GM18861 (cell line): ENCODE data around the gene SPATA21.

Source experiments
- ATAC-seq: cut with Tn5 transposase; IDR thresholded peaks from one replicate; pipeline ENCODE4 v1.9.1; 2021; ENCODE audit not compliant: unreplicated experiment

SPATA21 gene

DNA sequence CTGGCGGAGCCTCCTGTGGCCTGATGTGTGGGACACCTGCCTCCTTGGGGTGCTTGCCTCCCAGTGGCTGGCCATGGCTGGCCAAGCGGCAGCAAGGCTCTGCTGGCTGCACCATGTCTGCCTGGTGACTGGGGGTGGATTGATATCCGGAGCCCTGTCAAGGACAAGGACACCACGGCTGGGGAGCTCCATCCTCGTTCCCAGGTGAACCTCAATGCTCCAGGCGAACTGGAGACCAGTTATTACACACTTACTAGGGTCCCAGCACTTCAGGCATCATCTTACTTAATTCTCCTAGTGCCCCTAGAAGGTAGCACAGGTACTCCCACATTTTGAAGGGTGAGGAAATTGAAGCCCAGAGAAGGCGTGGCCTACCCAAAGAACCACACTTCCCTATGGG lies 15.2 kb downstream of the SPATA21 start:
- no peak for ATAC-seq

DNA sequence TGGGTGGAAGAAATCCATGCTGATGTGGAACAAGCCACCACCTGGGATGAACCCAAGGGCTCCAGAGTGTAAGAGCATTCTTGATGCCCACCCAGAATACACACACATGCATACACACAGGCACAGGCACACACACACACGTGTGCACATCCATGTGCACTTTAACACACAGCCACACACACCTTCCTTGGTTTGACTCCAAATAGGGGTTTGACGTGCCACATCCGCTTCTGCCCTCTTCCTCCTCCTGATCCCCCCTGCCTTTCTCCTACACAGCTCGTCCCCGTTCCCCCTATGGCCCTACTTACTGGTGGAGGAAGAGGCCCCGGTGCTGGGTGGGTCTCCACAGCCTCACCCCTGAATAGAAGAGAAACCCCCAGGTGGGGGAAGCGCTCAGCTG lies 16.0 kb downstream of the SPATA21 start:
- no peak for ATAC-seq

DNA sequence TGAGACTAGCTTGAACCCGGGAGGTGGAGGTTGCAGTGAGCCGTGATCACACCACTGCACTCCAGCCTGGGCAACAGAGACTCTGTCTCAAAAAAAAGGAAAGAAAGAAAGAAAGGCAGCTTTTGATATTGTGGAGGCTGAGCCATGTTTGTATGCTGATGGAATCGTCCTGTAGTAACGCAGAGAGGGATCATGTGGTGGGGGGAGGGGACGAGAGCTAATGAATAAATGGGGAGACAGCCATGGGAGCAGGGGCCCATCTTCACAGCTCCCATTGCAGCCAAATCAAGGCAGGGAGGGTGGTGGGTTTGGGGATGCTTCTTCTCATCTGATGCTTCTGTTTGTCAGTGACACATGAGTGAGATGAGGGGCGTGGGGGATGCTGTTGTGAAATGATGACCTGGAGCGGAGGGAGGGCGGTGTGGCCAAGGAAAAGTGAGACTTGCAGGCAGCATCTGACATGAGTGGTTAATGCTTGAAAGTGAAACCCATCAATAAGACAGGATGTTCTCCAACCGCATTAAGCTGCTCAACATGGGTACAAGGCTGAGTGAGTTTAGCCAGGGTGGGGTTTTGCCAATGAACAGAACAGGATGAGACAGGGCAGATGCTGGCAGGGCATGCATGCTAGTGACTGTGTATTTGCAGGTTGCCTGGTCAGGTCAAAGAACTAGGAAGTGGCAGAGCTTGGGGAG lies 16.7 kb downstream of the SPATA21 start:
- peak; percentile 93 for ATAC-seq

DNA sequence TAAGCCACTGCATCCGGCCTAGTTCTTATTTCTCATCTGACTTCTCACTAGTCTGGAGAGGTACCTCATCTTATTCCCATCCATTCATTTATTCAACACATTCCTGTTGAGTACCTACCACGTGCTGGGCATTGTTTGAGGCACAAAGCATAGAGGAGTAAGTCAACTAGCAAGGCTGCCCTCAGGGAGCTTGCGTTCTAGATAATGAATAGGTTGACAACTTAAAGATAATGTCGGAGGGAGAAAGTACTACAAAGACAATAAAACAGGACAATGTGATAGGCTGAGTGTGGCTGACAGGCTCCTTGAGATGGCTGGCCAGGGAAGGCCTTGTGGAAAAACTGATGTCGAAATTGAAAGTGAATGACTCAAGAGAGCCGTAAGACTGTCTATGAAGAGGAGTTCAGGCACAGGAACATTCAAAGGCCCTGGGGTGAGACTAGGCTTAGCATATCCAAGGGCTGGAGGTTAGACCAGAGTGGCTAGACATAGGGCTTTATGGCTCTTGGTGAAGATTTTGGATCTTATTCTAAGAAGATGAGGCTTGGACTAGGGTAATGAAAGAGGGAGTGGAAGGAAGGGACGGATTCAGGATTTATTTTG lies 18.3 kb downstream of the SPATA21 start:
- ATAC-seq, result no peak

DNA sequence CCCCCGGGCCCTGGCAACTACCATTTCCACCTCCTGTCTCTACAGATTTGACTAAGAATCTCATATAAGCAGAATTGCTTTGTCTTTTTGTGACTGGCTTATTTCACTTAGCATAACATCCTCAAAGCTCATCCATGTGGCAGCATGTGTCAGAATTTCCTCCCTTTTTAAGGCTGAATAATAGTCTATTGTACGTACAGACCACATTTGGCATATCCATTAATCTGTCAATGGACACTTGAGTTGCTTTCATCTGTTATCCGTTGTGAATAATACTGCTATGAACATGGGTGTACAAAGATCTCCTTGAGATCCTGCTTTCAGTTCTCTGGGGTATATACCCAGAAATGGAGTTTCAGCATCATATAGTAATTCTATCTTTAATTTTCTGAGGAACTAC lies 24.0 kb downstream of the SPATA21 start:
- no peak for ATAC-seq

DNA sequence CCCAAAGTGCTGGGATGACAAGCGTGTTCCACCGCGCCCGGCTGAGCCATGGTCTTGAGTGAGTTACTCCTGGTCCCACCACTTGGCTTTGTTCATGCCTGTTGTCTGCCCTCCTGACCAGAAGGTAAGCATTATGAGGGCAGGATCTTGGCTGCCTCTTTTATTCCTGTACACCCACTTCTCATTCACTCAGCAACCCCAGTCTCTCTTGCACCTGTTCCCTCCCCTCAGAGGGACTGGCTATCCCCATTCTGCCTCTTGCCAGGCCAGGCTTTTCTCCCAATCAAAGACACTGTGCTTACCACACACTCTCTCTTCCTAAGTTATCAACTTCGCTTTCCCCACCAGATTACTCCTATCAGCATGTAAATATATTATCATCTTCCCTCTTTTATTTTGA lies 26.4 kb downstream of the SPATA21 start:
- no peak for ATAC-seq

DNA sequence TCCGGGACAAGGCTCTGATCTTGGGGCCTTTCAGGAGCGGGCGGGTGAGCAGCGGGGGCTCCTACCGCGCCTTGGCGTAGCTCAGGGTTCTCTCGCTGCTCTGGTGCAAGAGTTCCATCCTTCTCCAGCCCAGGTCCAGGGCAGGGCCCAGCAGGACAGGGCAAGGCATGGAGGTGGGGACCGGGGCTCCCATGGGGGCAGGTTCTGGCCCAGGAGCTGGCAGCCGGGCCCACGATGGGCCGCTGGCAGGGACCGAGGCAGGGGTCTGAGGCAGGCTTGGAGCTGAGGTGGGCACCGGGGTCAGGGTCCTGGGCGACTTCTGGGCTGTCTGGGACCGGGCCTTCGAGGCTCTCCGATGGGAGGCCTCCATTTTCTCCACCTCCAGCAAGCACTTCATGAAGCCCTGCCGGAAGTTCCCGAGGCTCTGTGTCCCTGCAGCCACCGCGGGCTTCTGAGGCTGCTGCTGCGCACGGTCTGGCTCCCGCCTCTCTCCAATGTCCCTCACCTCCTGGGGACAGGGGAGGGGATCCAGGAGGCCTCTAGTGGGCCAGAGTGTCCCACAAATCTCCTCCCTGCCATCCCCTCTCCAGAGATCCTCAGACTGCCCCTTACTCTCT lies 27.6 kb downstream of the SPATA21 start:
- ATAC-seq, result no peak

DNA sequence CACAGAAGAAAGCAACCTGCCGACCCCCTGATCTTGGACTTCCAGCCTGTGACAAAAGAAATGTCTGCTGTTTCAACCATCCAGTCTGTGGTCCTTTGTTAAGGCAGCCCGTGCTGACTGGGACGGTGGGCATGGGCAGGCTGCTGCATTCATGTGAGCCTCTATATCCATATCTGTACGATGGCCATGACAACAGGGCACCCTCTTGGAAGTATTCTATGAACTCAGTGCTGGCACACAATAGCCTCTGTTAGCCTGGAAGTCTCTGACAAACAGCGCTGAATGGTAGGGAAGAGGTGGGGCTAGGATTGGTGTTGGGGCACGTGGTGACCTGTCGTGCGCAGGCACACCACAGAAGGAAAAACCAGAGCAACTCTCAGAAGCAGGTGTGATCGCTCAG lies 30.4 kb downstream of the SPATA21 start:
- no peak for ATAC-seq

DNA sequence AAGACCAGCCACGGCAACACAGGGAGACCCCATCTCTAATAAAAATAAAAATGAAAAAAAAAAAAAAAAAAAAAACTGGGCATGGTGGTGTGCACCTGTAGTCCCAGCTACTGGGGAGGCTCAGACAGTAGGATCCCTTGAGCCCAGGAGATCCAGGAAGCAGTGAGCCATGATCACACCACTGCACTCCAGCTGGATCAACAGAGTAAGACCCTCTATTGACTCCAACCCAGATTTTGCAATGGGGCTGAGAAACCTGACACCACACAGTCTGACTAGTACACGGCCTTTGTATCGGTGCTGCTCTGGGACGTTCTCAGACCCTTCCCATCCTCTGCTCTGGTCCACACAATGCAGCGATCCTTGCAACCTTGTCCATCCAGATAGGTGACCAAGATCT lies 31.8 kb downstream of the SPATA21 start:
- ATAC-seq, result no peak

DNA sequence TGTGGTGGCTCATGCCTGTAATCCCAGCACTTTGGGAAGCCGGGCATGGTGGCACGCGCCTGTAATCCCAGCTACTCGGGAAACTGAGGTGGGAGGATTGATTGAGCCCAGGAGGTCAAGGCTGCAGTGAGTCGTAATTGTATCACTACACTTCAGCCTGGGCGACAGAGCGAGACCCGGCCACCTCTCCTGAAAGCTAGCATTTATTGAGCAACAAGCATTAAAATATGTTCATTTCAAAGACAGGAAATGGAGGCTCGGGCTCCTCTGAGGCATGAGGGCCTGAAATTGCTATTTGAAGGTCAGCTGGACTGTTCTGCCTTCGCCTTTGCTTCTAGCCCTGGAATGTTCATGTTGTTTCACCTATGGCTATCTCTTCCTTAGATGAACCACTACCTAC lies 34.5 kb downstream of the SPATA21 start:
- no peak for ATAC-seq

DNA sequence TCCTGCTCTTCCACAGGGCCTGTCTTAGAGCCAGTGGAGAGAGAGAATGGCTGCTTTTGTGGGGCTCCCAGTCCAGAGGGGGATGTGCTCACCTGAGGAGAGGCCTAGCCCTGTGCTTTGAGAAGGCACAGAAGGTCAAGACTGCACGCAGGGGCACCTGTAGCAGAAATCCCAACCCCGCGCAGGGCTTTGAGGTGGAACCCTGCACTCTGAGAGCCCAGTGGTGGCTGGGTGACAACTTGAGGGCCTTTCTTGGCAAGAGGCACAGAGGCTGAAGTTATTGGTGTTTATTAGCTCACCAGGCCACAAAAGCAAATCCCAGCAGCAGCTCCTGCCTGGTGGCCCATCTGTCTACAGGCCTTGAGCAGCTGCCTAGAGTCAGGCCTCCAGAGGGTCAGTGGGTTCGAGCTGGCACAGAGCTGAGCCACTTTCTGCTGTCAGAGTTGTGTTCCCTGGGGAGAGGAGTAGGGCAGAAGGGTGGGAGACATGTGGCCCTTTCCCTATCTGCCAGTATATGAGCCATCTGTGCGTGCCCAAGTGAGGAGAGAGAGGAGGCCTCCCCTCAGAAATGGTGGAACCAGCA lies 38.8 kb downstream of the SPATA21 start:
- no peak for ATAC-seq

DNA sequence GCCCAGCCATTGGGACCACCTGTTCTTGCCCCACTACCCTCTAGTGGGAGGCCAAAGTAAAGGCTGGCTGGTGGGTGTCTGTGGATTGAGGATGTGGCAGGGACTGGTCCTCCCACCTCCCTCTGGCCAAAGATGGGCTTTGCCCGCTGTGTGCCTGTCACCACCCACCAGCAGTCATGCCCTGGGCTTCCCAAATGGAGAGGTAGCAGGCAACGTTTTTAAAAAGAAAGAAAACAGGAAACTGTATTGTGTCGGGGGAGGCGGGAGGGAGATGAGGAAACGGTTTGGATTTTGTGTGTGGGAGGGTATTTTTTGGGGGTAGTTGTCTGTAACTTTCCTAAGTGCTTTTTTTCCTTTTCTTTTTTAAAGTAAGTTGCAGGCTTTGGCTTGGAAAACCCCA lies 40.1 kb downstream of the SPATA21 start:
- no peak for ATAC-seq

DNA sequence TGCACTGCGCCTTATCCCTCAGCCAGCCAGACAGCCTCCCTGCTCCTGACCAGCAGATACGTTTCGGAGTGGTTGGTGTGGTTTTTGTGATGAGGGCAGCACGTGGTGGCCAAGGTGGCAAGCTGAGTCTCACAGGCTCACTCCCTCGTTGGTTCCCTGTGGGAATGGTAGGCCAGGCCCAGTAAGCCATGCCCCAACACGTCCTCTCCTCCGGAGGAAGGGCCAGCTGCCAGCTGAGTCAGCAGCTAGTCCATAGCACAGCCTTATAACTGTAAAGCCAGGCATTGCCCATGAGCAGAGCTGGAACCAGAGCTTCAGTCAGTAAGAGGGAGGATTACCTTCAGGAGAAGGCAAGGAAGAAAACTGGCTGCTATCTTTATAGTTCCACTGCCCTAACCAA lies 40.6 kb downstream of the SPATA21 start:
- ATAC-seq, result no peak

DNA sequence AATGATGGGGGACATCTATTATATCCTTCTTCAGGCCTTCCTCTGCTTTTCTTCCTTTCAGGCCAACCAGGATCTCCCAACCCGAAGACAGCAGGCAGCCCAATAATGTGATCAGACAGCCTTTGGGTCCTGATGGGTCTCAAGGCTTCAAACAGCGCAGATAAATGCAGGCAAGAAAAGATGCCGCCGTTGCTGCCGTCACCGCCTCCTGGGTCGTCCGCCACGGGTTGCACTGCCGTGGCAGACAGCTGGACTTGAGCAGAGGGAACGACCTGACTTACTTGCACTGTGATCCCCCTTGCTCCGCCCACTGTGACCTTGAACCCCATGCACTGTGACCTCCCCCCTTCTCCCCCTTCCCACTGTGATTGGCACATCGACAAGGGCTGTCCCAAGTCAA lies 42.2 kb downstream of the SPATA21 start:
- ATAC-seq, result no peak

DNA sequence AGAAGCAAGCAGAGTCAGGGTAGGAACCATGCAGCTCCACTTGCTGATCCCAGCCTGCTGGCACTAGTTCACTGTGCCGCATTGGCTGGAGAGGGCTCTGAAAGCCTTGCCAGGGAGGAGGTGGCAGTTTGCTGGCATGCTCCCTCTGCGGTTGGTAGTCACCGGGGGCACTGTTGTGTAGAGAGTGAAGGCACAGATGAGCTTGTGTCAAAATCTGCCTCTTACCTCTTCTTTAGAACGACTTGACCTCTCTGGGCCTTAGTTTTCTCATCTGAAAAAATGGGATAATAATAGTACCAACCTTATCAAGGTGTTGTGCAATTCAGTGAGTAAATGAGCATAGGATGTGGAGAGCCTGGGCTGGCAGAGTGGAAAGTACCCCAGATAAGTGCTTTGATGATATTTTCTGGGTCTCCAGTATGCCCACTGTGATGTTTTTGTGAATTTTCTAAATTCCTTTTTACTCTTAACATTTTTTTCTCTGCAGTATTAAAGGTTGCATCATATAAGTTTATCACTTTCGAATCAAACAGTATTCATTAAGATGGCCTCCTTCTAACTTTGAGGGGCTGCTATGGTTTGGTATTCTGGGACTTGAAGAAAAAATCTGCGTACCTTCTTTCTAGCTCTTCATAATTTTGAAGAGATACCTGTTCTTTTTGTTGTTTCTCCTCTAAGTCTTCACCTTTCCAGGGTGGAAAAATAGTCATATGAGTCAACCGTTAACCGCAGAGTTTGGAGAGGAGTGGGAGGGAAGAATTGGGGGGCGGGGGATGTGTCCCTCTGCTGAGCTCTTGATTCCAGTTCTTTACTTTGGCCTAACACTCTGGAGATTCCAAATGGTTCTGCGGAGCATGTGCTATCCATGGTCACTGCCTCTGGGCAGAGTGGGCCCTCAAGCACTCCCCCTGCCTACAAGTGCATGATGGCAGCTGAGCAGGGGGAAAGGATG lies 43.4 kb downstream of the SPATA21 start:
- ATAC-seq, result no peak

DNA sequence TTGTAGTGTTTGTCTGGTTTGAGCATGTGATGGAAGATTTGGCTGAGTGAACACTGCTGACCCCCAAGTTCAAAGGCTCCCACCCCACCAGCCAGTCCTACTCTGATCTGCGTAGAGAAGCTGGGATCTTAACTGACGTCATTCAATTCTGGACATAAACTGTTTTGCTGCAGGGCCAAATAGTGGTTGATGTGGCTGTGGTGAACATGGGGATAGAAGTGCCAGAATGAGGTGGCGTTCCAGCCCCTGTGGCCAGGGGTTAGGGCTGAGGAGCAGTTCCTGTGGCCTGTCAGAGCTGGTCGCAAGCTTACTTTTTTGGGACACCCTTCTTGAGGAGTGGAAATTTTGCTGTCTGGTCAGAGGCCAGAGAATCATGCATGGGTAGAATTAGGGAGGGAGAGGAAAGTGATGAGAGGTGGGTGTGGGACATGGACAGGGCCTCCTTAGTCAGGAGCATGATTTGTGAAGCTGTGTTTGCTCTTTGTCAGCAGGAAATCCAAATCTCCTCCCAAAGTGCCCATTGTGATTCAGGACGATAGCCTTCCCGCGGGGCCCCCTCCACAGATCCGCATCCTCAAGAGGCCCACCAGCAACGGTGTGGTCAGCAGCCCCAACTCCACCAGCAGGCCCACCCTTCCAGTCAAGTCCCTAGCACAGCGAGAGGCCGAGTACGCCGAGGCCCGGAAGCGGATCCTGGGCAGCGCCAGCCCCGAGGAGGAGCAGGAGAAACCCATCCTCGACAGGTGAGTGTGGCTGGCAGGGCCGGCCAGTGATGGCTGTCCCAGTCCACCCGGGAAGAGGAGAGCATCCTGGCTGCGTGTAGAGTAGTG lies 44.3 kb downstream of the SPATA21 start:
- no peak for ATAC-seq

DNA sequence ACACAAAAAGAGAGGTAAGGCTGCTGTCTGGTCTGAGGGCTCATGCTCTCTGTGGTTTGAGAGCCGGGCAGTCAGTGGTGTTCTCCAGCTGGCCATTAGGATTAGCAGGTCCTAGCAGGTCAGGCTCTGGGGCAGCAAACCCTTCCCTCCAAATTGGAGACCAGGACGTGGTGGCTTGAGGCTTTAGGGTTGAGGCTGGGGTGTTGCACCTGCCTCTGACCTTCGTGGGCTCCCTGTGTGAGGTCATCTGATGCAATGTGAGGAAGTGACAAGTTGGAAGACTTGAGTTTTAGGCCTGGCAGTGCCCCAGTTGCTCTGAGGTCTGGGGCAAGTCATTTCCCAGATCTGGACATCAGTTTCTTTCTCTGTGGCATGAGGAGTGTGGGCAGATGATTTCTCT lies 45.8 kb downstream of the SPATA21 start:
- no peak for ATAC-seq

DNA sequence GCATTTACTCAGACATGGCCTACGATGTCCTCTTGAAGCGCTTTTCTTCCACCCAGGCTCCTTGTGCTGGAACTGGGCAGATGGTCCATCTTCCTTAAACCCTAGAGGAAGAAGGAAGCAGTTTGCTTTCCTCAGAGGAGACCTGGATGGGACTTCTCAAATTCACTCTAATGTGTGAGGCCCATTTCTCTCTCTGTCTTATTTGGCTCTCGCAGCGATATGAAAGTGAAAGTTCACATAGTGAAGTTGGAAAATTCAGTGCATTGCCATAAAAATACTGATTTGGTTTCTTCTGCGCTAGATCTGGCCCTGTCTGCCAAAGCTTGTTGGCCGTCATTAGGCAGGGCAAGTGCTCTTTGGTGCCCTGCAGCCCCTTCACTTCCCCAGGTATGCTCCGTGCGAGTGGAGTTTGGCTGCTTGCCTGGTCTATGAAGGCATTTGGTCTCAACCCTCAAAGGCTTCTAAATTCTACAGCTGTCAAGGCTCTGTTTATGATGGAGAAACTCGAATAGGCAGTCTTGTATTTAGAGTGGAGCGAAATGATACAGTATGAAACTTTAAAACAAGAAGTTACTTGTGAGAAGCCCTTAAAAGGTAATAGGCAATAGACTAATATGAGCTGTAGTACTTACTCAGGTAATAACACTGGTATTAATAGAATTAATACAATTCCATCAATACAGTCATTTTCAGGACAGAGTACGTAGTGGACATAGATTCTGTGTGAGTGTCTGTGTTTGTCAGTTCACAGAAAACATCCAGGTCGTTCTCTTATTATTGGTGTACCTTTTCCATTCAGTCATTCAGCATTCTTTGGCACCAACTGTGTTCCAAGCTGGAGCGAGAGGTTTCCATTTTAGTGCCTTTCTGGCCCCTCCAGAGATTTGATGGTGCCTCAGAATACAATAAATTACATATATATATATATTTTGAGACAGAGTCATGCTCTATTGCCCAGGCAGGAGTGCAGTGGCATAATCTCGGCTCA lies 49.7 kb downstream of the SPATA21 start:
- no peak for ATAC-seq

DNA sequence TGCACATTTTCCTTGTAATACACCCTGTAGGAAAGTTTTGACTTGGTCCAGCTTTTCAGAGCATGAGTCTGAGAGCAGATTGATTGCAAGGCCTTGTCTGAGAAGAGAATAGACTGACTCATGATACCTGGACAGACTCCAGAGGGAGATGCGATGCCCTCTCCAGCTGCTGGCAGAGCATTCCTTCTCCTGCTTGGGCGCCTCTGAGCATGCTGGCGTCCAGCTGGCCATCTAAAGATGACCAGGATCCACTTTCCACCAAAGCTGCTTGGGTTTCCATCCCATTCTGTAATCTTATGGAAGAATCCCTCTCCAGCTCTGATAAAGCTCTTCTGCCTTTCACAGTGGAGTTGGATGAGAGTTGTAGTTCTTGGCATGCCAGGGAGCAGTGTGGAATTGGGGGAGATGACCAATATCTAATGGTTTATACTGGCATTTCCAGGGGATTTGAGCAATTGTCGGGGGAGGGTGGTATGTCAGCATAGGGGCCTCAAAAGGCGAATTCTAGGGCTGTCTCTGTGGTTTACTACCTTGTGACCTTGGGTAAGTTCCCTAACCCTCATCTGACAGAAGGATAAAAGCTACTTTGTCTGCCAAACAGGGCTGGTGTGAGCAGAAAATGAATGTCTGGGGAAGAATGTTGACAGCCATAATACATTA lies 50.6 kb downstream of the SPATA21 start:
- ATAC-seq, result no peak
